ENCODE measurements around the gene DYSF. TPM values are rescaled to one million over a fixed set of nuclear protein-coding genes. Genes with fewer than 3 reads are reported as not detected.

DYSF gene
- total RNA-seq, 4 donors from 2014 or later = 1.7 to 5.0 (median 2.6) TPM

GRCh38 chr2:71583876-71584275 is 130.5 kb downstream of the DYSF start:
- no peak for DNase-seq (ENCODE audit: low spot score in 2 of 2)
- Histone ChIP-seq H3K36me3 (no peaks in the 10 kb centered on the region), H3K27me3 (no peaks in the 10 kb centered on the region), H3K4me3 (no peak overlapping the region), H3K27ac (no peak overlapping the region), H3K9me3 (no peaks in the 10 kb centered on the region), H3K4me1 (peaks cover 9% of the 10 kb centered on the region)
- WGBS = 100% methylated on average over 2 of the region's 7 CpGs
- no peak for TF ChIP-seq POLR2AphosphoS5 (IDR thresholded peaks at IDR 0.05)
- TF ChIP-seq POLR2A (IDR thresholded peaks at IDR 0.05) = no peak
- TF ChIP-seq EP300 (IDR thresholded peaks at IDR 0.05) = no peak
- no peak for TF ChIP-seq CTCF (IDR thresholded peaks at IDR 0.05)

- no peaks in the 10 kb centered on the region for H3K4me1 ChIP-seq
- no peaks in the 10 kb centered on the region for H3K27me3 ChIP-seq
- no CpG with 5 or more reads among the region's 8 CpGs for WGBS
- no peaks in the 10 kb centered on the region for H3K36me3 ChIP-seq
- no peaks in the 10 kb centered on the region for H3K9me3 ChIP-seq
- H3K27ac ChIP-seq = no peak overlapping the region
- no peak overlapping the region for H3K4me3 ChIP-seq
- DNase-seq (ENCODE audit: low spot score in 2 of 2) = no peak
- TF ChIP-seq EP300 (IDR thresholded peaks at IDR 0.05) (no peak), CTCF (IDR thresholded peaks at IDR 0.05) (no peak), POLR2AphosphoS5 (IDR thresholded peaks at IDR 0.05) (no peak), POLR2A (IDR thresholded peaks at IDR 0.05) (no peak)
Observed at GRCh38 chr2:71586471-71586870, 133.1 kb downstream of the DYSF start.

GRCh38 chr2:71587509-71588073 is 134.2 kb downstream of the DYSF start:
- TF ChIP-seq EP300 (IDR thresholded peaks at IDR 0.05) (no peak), POLR2AphosphoS5 (IDR thresholded peaks at IDR 0.05) (no peak), CTCF (IDR thresholded peaks at IDR 0.05) (no peak), POLR2A (IDR thresholded peaks at IDR 0.05) (no peak)

GRCh38 chr2:71588497-71589170 is 135.3 kb downstream of the DYSF start:
- Histone ChIP-seq H3K4me3 (no peak overlapping the region), H3K4me1 (no peaks in the 10 kb centered on the region), H3K9me3 (no peaks in the 10 kb centered on the region), H3K27ac (no peak overlapping the region), H3K27me3 (no peaks in the 10 kb centered on the region), H3K36me3 (no peaks in the 10 kb centered on the region)
- TF ChIP-seq POLR2A (IDR thresholded peaks at IDR 0.05) (no peak), CTCF (IDR thresholded peaks at IDR 0.05) (no peak), POLR2AphosphoS5 (IDR thresholded peaks at IDR 0.05) (no peak), EP300 (IDR thresholded peaks at IDR 0.05) (no peak)
- 81% methylated on average over 10 of the region's 10 CpGs for WGBS
- DNase-seq (ENCODE audit: low spot score in 2 of 2) = no peak

More at GRCh38 chr2:71587509-71588073, 134.2 kb downstream of the DYSF start:
- 92% methylated on average over 4 of the region's 4 CpGs for WGBS
- no peaks in the 10 kb centered on the region for H3K27me3 ChIP-seq
- no peaks in the 10 kb centered on the region for H3K4me1 ChIP-seq
- no peaks in the 10 kb centered on the region for H3K36me3 ChIP-seq
- no peak for DNase-seq (ENCODE audit: low spot score in 2 of 2)
- H3K4me3 ChIP-seq = no peak overlapping the region
- no peak overlapping the region for H3K27ac ChIP-seq
- no peaks in the 10 kb centered on the region for H3K9me3 ChIP-seq

- DNase-seq (ENCODE audit: low spot score in 2 of 2) = no peak
- WGBS = 90% methylated on average over 10 of the region's 10 CpGs
- no peak overlapping the region for H3K27ac ChIP-seq
- TF ChIP-seq CTCF (IDR thresholded peaks at IDR 0.05) = no peak
- no peak for TF ChIP-seq EP300 (IDR thresholded peaks at IDR 0.05)
- no peak for TF ChIP-seq POLR2AphosphoS5 (IDR thresholded peaks at IDR 0.05)
- TF ChIP-seq POLR2A (IDR thresholded peaks at IDR 0.05) = no peak
- H3K9me3 ChIP-seq = no peaks in the 10 kb centered on the region
- no peaks in the 10 kb centered on the region for H3K27me3 ChIP-seq
- H3K36me3 ChIP-seq = no peaks in the 10 kb centered on the region
- no peaks in the 10 kb centered on the region for H3K4me1 ChIP-seq
- H3K4me3 ChIP-seq = no peak overlapping the region
Observed at GRCh38 chr2:71589763-71590162, 136.4 kb downstream of the DYSF start.
